Measurements from ENCODE around the gene KCP.

Gene KCP

GRCh38 chr7:128935342-128935730, 24.8 kb upstream of the KCP start:
- Histone ChIP-seq H3K36me3 (replicated peaks; ENCODE audit: low read depth, low read length) (peaks cover 10% of the 10 kb centered on the region), H2AFZ (ENCODE audit: low read depth, low read length) (no peak overlapping the region), H3K27ac (ENCODE audit: low read length) (peak overlapping the region; percentile 89), H3K9me3 (ENCODE audit: insufficient read depth, low read length) (no peaks in the 10 kb centered on the region), H3K27me3 (ENCODE audit: low read depth, low read length) (no peaks in the 10 kb centered on the region), H3K4me3 (ENCODE audit: low read length) (peak overlapping the region; percentile 64), H3K79me2 (ENCODE audit: low read length) (peaks cover 54% of the 10 kb centered on the region), H3K4me2 (ENCODE audit: low read length) (peak overlapping the region; percentile 98), H4K20me1 (ENCODE audit: insufficient read depth, low read length) (no peaks in the 10 kb centered on the region), H3K4me1 (ENCODE audit: low read length) (peaks cover 62% of the 10 kb centered on the region), H3K9ac (ENCODE audit: low read length) (peak overlapping the region; percentile 82)
- TF ChIP-seq CTCF (IDR thresholded peaks at IDR 0.05; ENCODE audit: low read depth, low read length): no peak
- TF ChIP-seq EZH2phosphoT487 (IDR thresholded peaks at IDR 0.05; ENCODE audit: low read depth): no peak

GRCh38 chr7:128934361-128935341, 24.1 kb upstream of the KCP start:
- no peaks in the 10 kb centered on the region for H3K27me3 ChIP-seq (ENCODE audit: low read depth, low read length)
- H3K36me3 ChIP-seq (replicated peaks; ENCODE audit: low read depth, low read length): peaks cover 8% of the 10 kb centered on the region
- no peaks in the 10 kb centered on the region for H3K9me3 ChIP-seq (ENCODE audit: insufficient read depth, low read length)
- TF ChIP-seq EZH2phosphoT487 (IDR thresholded peaks at IDR 0.05; ENCODE audit: low read depth) (no peak), CTCF (IDR thresholded peaks at IDR 0.05; ENCODE audit: low read depth, low read length) (no peak)
- H3K79me2 ChIP-seq (ENCODE audit: low read length): peaks cover 47% of the 10 kb centered on the region
- peaks cover 55% of the 10 kb centered on the region for H3K4me1 ChIP-seq (ENCODE audit: low read length)
- H3K27ac ChIP-seq (ENCODE audit: low read length): peak overlapping the region; percentile 89
- peak overlapping the region; percentile 98 for H3K4me2 ChIP-seq (ENCODE audit: low read length)
- H2AFZ ChIP-seq (ENCODE audit: low read depth, low read length): no peak overlapping the region
- peak overlapping the region; percentile 82 for H3K9ac ChIP-seq (ENCODE audit: low read length)
- H3K4me3 ChIP-seq (ENCODE audit: low read length): peak overlapping the region; percentile 64
- H4K20me1 ChIP-seq (ENCODE audit: insufficient read depth, low read length): no peaks in the 10 kb centered on the region

GRCh38 chr7:128933180-128933891, 22.8 kb upstream of the KCP start:
- Histone ChIP-seq H3K9ac (ENCODE audit: low read length) (peak overlapping the region; percentile 82), H2AFZ (ENCODE audit: low read depth, low read length) (peak overlapping the region; percentile 37; the same call in 1 of the 2 replicates), H4K20me1 (ENCODE audit: insufficient read depth, low read length) (no peaks in the 10 kb centered on the region), H3K4me3 (ENCODE audit: low read length) (peak overlapping the region; percentile 61), H3K9me3 (ENCODE audit: insufficient read depth, low read length) (no peaks in the 10 kb centered on the region), H3K79me2 (ENCODE audit: low read length) (peaks cover 37% of the 10 kb centered on the region), H3K4me1 (ENCODE audit: low read length) (peaks cover 53% of the 10 kb centered on the region), H3K4me2 (ENCODE audit: low read length) (peak overlapping the region; percentile 98), H3K27me3 (ENCODE audit: low read depth, low read length) (no peaks in the 10 kb centered on the region), H3K27ac (ENCODE audit: low read length) (peak overlapping the region; percentile 89), H3K36me3 (replicated peaks; ENCODE audit: low read depth, low read length) (peaks cover 4% of the 10 kb centered on the region)
- TF ChIP-seq CTCF (IDR thresholded peaks at IDR 0.05; ENCODE audit: low read depth, low read length): no peak
- TF ChIP-seq EZH2phosphoT487 (IDR thresholded peaks at IDR 0.05; ENCODE audit: low read depth): no peak

- H3K27ac ChIP-seq (ENCODE audit: low read length): peak overlapping the region; percentile 89
- H3K36me3 ChIP-seq (replicated peaks; ENCODE audit: low read depth, low read length): no peaks in the 10 kb centered on the region
- peak overlapping the region; percentile 82 for H3K9ac ChIP-seq (ENCODE audit: low read length)
- no peaks in the 10 kb centered on the region for H3K9me3 ChIP-seq (ENCODE audit: insufficient read depth, low read length)
- H4K20me1 ChIP-seq (ENCODE audit: insufficient read depth, low read length): no peaks in the 10 kb centered on the region
- peak overlapping the region; percentile 61 for H3K4me3 ChIP-seq (ENCODE audit: low read length)
- H2AFZ ChIP-seq (ENCODE audit: low read depth, low read length): peak overlapping the region; percentile 37; the same call in 1 of the 2 replicates
- H3K79me2 ChIP-seq (ENCODE audit: low read length): peaks cover 31% of the 10 kb centered on the region
- no peaks in the 10 kb centered on the region for H3K27me3 ChIP-seq (ENCODE audit: low read depth, low read length)
- TF ChIP-seq EZH2phosphoT487 (IDR thresholded peaks at IDR 0.05; ENCODE audit: low read depth) (no peak), CTCF (IDR thresholded peaks at IDR 0.05; ENCODE audit: low read depth, low read length) (no peak)
- H3K4me2 ChIP-seq (ENCODE audit: low read length): peak overlapping the region; percentile 98
- peaks cover 54% of the 10 kb centered on the region for H3K4me1 ChIP-seq (ENCODE audit: low read length)
These were observed 22.3 kb upstream of the KCP start for GRCh38 chr7:128932862-128933179.

All from OCI-LY3 (cell line).